AG04449 (cell line): ENCODE results near the gene PADI2.

Experiments
- CTCF ChIA-PET: fragments of 350-600 bp; formaldehyde crosslinking; extraction: SDS; loops from one replicate; lab custom pipeline; 2021; ENCODE audit warnings: antibody characterized with exemption; lab: Yijun Ruan, JAX
- POLR2A ChIA-PET: fragments of 400-600, 350-600 bp; formaldehyde crosslinking; extraction: SDS; loops from one replicate; lab custom pipeline; 2020; ENCODE audit warnings: antibody characterized with exemption, inconsistent platforms; lab: Yijun Ruan, JAX
- DNase-seq: peaks from one replicate; pipeline ENCODE4 v3.0.0-alpha.2; 2010; ENCODE audit warnings: low read depth, low spot score
- H3K4me3 ChIP-seq: 2 replicates; pipeline ENCODE4 v1.5.1; 2011; ENCODE audit warnings: low read depth, mild to moderate bottlenecking, control low read depth, low read length
- CTCF ChIP-seq: IDR thresholded peaks from one replicate; pipeline ENCODE4 v1.5.1; 2011; ENCODE audit warnings: mild to moderate bottlenecking, moderate library complexity, low read length, control low read depth, inconsistent platforms; ENCODE audit not compliant: insufficient read depth; ENCODE audit errors: missing control alignments

PADI2 gene

DNA sequence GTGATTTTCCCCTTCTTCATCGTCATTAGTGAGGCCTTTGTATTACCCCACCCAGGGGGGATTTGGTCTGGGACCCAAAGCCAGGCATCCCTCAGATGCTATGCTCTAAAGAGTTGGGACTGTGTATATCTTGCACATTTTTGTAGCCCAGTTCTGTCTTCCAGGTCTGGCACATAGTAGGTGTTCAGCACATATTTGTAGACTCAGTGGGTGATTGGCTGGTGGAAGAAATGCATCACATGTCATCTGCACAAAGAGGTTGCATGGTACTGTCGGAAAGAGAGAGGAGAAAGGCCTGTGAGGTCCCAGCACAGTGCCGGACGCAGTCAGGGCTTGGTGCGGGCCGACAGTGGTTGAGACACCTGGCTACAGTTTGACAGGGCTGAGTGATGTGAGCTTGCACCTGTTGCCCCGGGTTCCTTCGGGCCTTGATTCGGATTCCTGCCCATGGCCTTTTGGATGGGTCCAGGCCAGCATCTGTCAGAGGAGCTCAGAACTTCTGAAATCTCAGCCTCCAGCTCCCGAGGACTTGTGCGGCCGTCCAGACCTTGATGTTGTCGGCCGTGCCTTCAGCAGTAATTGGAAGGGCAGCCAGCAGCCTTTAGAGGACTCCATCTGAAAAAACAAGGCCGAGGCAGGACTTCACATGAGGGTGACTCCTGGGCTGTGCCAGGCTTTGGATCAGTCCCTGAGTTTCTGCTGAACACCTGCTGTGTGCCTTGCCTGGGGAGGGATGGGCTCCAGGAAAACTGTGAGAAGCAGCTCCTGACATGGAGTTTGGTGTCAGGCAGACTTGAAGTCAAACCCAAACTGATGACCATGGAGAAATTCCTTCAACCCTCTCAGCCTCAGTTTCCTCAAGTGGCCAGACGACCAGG, 44.8 kb upstream of the PADI2 start:
- no peak overlapping the region for H3K4me3 ChIP-seq
- ChIA-PET POLR2A (no interaction called here), CTCF (interaction anchor here (0.9 to 1.0 kb wide), 2 partner anchors 38 to 275 kb away, joined by 3 read pairs; partner anchors contain the start of gene RCC2)
- TF ChIP-seq CTCF, result no peak
- no peak for DNase-seq

GRCh38 chr1:17163371-17163770, 44.1 kb upstream of the PADI2 start:
- no peak overlapping the region for H3K4me3 ChIP-seq
- ChIA-PET CTCF (no interaction called here), POLR2A (no interaction called here)
- DNase-seq, result no peak
- TF ChIP-seq CTCF, result no peak

DNA sequence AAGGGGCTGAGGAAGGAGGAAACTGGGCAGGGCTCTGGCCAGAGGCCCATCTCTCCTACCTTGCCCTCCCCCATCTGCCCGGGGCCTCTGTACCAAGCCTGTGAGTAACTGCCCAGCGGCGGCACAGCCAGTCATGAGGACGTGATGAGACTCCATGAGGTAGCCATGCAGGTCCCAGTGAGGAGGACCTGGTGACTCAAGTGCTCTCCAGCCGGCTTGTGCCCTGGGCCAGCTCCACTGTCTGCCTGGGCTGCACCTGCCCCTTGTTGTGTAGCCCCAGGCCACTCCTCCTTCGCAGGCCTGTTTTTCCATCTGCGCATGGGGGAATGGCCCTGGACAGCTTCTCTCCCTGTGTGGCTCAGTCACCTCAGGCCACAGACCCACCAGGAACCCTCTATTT, 43.7 kb upstream of the PADI2 start:
- TF ChIP-seq CTCF, result no peak
- H3K4me3 ChIP-seq, result no peak overlapping the region
- ChIA-PET POLR2A (no interaction called here), CTCF (no interaction called here)
- no peak for DNase-seq

- CTCF ChIA-PET, result interaction anchor here (1.4 kb wide), 1 partner anchor 75 kb away, joined by 3 read pairs; no protein-coding TSS in a partner anchor
- POLR2A ChIA-PET, result no interaction called here
- DNase-seq, result no peak
- H3K4me3 ChIP-seq, result no peak overlapping the region
- TF ChIP-seq CTCF, result no peak
These were observed 42.9 kb upstream of the PADI2 start for GRCh38 chr1:17161926-17162800.

GRCh38 chr1:17161137-17161740, 42.0 kb upstream of the PADI2 start:
- no peak overlapping the region for H3K4me3 ChIP-seq
- ChIA-PET CTCF (interaction anchor here (1.4 kb wide), 1 partner anchor 76 kb away, joined by 3 read pairs; no protein-coding TSS in a partner anchor), POLR2A (no interaction called here)
- no peak for DNase-seq
- no peak for TF ChIP-seq CTCF
